GM12865 (cell line): Measurements from ENCODE around the gene NXPE3.
"Not testable (repeated sequence)": the region's sequence is repeated elsewhere in the genome, so short reads cannot be mapped to it uniquely, and the experiment has no call there.

Source experiments
- DNase-seq: peaks from one replicate; pipeline ENCODE4 v3.0.0; 2010; ENCODE audit warnings: low read depth
- H3K4me3 ChIP-seq: 2 replicates; pipeline ENCODE4 v1.5.1; 2011; ENCODE audit warnings: mild to moderate bottlenecking, low read depth, low read length, control low read depth
- CTCF ChIP-seq: IDR thresholded peaks from 2 replicates; pipeline ENCODE4 v1.5.1; 2011; ENCODE audit warnings: low read length, control low read depth, low read depth, inconsistent platforms; ENCODE audit not compliant: insufficient read depth; ENCODE audit errors: missing control alignments

Gene NXPE3

DNA sequence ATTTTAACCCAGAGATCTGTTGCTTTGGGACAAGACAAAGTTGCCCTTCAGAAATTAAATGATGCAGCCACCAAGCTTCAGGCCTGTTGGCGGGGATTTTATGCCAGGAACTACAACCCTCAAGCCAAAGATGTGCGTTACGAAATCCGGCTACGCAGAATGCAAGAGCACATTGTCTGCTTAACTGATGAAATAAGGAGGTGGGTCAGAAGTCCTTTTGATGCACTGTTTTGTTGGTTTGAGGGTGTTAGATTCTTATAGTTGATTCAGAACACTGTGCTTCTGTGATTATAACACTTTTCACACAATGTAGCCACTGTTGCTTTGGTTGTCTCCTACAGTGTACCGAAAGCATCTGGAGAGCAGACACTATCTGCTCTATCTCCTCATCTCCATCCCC lies 20.8 kb upstream of the NXPE3 start:
- no peak overlapping the region for H3K4me3 ChIP-seq
- DNase-seq = no peak

DNA sequence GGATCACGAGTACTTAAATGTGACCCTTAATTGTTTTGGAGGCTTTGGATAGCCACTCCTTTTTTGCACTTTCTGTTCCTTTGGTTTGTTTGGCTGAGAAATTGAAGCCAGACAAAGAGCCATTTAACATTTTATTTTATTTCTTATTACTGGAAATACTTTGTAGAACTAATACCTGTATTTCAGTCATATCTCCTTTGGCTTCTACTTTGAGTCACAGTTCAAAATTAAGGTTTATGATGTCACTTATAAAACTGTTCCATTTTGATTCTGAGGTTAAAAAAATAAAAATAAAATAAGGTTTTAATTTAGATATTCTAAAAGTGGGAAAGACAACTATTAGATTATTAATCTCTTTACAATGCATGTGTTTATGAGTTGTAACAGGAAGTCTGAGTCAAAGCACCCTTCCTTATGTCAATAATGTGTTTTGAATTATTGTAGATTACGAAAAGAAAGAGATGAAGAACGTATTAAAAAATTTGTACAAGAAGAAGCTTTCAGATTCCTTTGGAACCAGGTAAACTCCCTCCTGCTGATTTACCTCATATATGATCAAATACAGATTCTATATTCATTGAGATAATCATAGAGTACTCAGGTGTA lies 16.9 kb upstream of the NXPE3 start:
- no peak overlapping the region for H3K4me3 ChIP-seq
- TF ChIP-seq CTCF = no peak

More for the DNA sequence above, 20.8 kb upstream of the NXPE3 start:
- TF ChIP-seq CTCF = no peak

GRCh38 chr3:101777745-101778281 lies 1.2 kb upstream of the NXPE3 start:
- DNase-seq, H3K4me3 ChIP-seq: not testable (repeated sequence)

More for the DNA sequence above, 16.9 kb upstream of the NXPE3 start:
- no peak for DNase-seq

DNA sequence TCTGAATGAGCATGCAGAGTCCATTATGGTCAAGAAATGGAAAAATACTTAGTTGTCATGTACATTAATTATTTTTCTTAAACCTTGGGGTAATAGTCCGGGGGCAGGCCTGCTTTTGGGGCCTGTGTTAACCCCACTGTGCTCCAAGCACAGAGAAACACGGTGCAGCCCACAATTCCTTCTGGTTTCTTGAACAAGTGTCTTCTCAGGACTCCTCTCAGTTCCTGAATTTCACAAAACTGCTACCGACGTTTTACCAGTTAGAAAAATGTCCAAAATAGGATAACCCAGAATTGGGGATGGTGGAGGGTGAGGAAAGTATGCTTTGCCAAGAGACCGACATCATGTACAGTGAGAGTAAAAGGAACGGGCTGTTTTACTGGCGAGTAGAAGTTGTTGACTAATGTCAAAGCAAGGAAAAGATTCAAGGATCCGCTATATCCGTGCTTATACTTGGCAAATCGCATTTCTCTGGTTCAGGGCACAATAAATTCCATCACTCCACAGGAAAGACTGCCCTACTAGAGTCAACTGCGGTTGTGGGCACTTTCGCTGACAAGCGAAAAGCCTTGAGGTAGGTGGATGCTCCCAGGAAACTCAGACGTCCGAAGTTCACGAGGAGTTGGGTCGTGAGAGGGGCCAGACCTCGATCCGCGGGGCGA lies 495 bp upstream of the NXPE3 start:
- no peak for DNase-seq
- TF ChIP-seq CTCF = no peak
- H3K4me3 ChIP-seq = peak overlapping the region; percentile 81

GRCh38 chr3:101779822-101780381 lies 891 bp downstream of the NXPE3 start:
- peak overlapping the region; percentile 81 for H3K4me3 ChIP-seq
- no peak for DNase-seq
- no peak for TF ChIP-seq CTCF

- no peak for TF ChIP-seq CTCF
- no peak overlapping the region for H3K4me3 ChIP-seq
- DNase-seq = no peak
Measured at GRCh38 chr3:101780661-101781060, 1.6 kb downstream of the NXPE3 start.

GRCh38 chr3:101781166-101781565 lies 2.2 kb downstream of the NXPE3 start:
- no peak for TF ChIP-seq CTCF
- no peak overlapping the region for H3K4me3 ChIP-seq
- no peak for DNase-seq
